CD4-positive, alpha-beta T cell (primary cell): ENCODE results near the gene BCL6B. TPM values are rescaled to one million over a fixed set of nuclear protein-coding genes. Genes with fewer than 3 reads are reported as not detected.

ENCODE experiments used
- ATAC-seq: fragments of 200-7000 bp; cut with Tn5 transposase; one replicate; pipeline ENCODE4 v1.10.0; 2022; ENCODE audit warnings: mild to moderate bottlenecking; ENCODE audit not compliant: poor library complexity
- CTCF ChIA-PET: fragments of 350-600 bp; sonication (Branson Sonifier 250); formaldehyde crosslinking; loops from one replicate; lab custom pipeline; 2021; ENCODE audit warnings: antibody characterized with exemption, inconsistent platforms; lab: Charles Lee
- POLR2A ChIA-PET: fragments of 350-600 bp; sonication (Branson Sonifier 250); formaldehyde crosslinking; loops from one replicate; lab custom pipeline; 2021; ENCODE audit warnings: antibody characterized with exemption, inconsistent platforms; lab: Charles Lee
- DNase-seq, 14 experiments: peaks; one replicate each; pipeline ENCODE4 v3.0.0-alpha.2; 2013 to 2020; ENCODE audit warnings: mixed read lengths in 2 of 14
- H3K27ac ChIP-seq, 2 donors: one replicate each; pipeline versions ENCODE4 v1.5.1 to v1.7.0; 2013; ENCODE audit warnings: low read length in 2 of 2, low read depth in 1 of 2, mild to moderate bottlenecking in 1 of 2
- H3K27me3 ChIP-seq, 2 experiments: 1 replicate in 1 of 2; 2 replicates in 1 of 2; pipeline versions ENCODE4 v1.6.1 to v1.7.0; 2013; ENCODE audit warnings: low read length in 2 of 2, control low read depth in 1 of 2, mild to moderate bottlenecking in 1 of 2, moderate library complexity in 1 of 2; ENCODE audit not compliant: insufficient read depth in 2 of 2, control insufficient read depth in 1 of 2
- H3K36me3 ChIP-seq: one replicate; pipeline ENCODE4 v1.6.1; 2013; ENCODE audit warnings: low read length, control low read depth; ENCODE audit not compliant: insufficient read depth
- H3K4me1 ChIP-seq: one replicate; pipeline ENCODE4 v1.6.1; 2013; ENCODE audit warnings: low read length, control low read depth; ENCODE audit not compliant: insufficient read depth
- H3K4me3 ChIP-seq: one replicate; pipeline ENCODE4 v1.5.1; 2013; ENCODE audit warnings: mild to moderate bottlenecking, low read length, moderate library complexity
- H3K9me3 ChIP-seq, 2 experiments: 1 replicate in 1 of 2; 2 replicates in 1 of 2; pipeline versions ENCODE4 v1.6.1 to v1.7.0; 2013; ENCODE audit warnings: low read length in 2 of 2, mild to moderate bottlenecking in 2 of 2, control low read depth in 1 of 2, moderate library complexity in 1 of 2; ENCODE audit not compliant: control insufficient read depth in 1 of 2, insufficient read depth in 1 of 2
- H3K27ac Mint-ChIP-seq: one replicate; pipeline ENCODE4 v1.8.0; 2020; ENCODE audit warnings: mixed read lengths
- H3K27me3 Mint-ChIP-seq: one replicate; pipeline ENCODE4 v1.8.0; 2021; ENCODE audit warnings: mixed read lengths
- H3K36me3 Mint-ChIP-seq: one replicate; pipeline ENCODE4 v1.8.0; 2021; ENCODE audit warnings: low read depth, mixed read lengths
- H3K4me1 Mint-ChIP-seq: one replicate; pipeline ENCODE4 v1.8.0; 2021; ENCODE audit warnings: low read depth, mixed read lengths
- H3K4me3 Mint-ChIP-seq: one replicate; pipeline ENCODE4 v1.8.0; 2020; ENCODE audit warnings: mild to moderate bottlenecking, mixed read lengths
- H3K9me3 Mint-ChIP-seq: one replicate; pipeline ENCODE4 v1.8.0; 2020; ENCODE audit warnings: mixed read lengths
- CTCF ChIP-seq: fragments of 200-600 bp; IDR thresholded peaks from one replicate; pipeline ENCODE4 v1.8.0; 2022; ENCODE audit warnings: antibody characterized with exemption, mild to moderate bottlenecking
- intact Hi-C, 2 experiments: fragments of 100-400 bp; cut with DNase I in 1 of 2; cut with micrococcal nuclease in 1 of 2; formaldehyde crosslinking; loops; one replicate each; pipeline versions ENCODE4 v1.15.1 to v1.9.0; 2023 to 2025; cut with DNase I, micrococcal nuclease
- total RNA-seq, 174 experiments: library from RNA in 2 of 174; stranded (reverse) in 2 of 174; gene quantifications; one replicate each; pipeline ENCODE4 v1.2.3 and lab custom pipeline; 2021 to 2026

The BCL6B gene
- total RNA-seq, 2 experiments from 2014 or later: not detected

DNA sequence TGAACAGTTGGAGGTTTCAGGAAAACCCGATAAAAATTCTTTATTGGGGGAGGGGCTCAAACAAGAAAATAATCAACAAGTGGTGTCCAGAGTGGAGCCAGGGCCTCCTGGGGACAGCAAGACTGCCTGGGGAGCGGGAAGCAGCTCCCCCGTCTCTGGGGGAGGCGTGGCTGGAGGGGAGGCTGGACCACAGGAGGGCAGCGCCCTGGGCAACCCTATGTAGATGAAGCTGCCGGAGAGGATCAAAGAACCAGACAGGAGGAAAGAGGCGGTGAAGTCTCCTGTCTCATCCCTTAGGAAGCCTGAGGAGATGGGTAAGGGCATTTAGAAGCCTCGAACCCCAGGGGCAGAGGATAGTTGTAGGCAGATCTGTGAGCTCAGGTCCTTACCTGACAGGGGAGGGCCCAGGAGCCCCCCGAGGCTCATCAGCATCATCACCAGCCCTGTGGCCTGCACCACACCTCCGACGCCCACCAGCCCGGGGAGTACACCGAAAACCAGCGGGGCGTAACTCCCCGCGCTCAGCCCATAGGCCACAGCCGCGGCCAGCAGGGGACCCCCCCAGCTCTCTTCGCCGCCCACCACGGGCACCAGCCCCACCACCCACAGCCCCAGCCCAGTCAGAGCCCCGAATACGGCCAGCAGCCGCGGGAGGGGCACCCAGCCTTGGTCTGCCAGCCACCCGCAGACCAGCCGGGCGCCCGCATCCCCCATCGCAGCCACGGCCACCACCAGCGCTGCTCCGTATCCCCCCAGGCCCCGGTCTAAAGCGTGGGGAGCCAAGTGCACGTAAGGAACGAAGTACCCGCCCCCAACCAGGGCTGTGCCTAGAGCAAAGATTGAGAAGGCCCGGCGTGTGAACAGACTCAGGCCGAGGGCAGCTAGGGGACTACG, 19.0 kb downstream of the BCL6B start:
- ChIA-PET CTCF (interaction anchor here (1.0 to 2.5 kb wide), 3 partner anchors 10 to 92 kb away, joined by 3 to 9 read pairs (median 7); no protein-coding TSS in a partner anchor), POLR2A (interaction anchor here (0.7 kb wide), 1 partner anchor 91 kb away, joined by 3 read pairs; no protein-coding TSS in a partner anchor)
- Histone ChIP-seq H3K27ac (peak overlapping the region; percentile 29 to 41), H3K27me3 (peaks cover 0 to 5% of the 10 kb centered on the region in 2 experiments), H3K4me3 (peak overlapping the region; percentile 60), H3K36me3 (no peaks in the 10 kb centered on the region), H3K9me3 (peaks cover 0 to 7% of the 10 kb centered on the region in 2 experiments), H3K4me1 (peaks cover 52% of the 10 kb centered on the region)
- DNase-seq (peak in 3 of 14 experiments; percentile 29 to 71 (median 45)), ATAC-seq (peak; percentile 24)
- peak overlapping the region; percentile 92 for H3K27ac Mint-ChIP-seq
- H3K4me1 Mint-ChIP-seq: peaks cover 53% of the 10 kb centered on the region
- H3K36me3 Mint-ChIP-seq: no peaks in the 10 kb centered on the region
- no peaks in the 10 kb centered on the region for H3K27me3 Mint-ChIP-seq
- peak overlapping the region; percentile 86 for H3K4me3 Mint-ChIP-seq
- intact Hi-C loops: loop anchor here (5.0 to 10.0 kb wide), 3 partner anchors 310 to 643 kb away; partner anchors contain the start of genes KCTD11 (in 1 of the 2), MPDU1 (in 1 of the 2), TP53 (in 1 of the 2) and WRAP53 (in 1 of the 2)
- no peak for TF ChIP-seq CTCF
- H3K9me3 Mint-ChIP-seq: no peaks in the 10 kb centered on the region

- Histone ChIP-seq H3K36me3 (no peaks in the 10 kb centered on the region), H3K4me1 (peaks cover 54% of the 10 kb centered on the region), H3K9me3 (peaks cover 0 to 7% of the 10 kb centered on the region in 2 experiments), H3K4me3 (peak overlapping the region; percentile 60), H3K27me3 (peaks cover 0 to 5% of the 10 kb centered on the region in 2 experiments), H3K27ac (peak overlapping the region; percentile 29 to 41)
- ChIA-PET CTCF (interaction anchor here (1.0 to 2.5 kb wide), 4 partner anchors 9 to 254 kb away, joined by 3 to 9 read pairs (median 5); no protein-coding TSS in a partner anchor), POLR2A (interaction anchor here (1.7 kb wide), 1 partner anchor 7 kb away, joined by 12 read pairs; the partner anchor contains the start of gene SLC16A13)
- Mint-ChIP-seq H3K4me3 (peak overlapping the region; percentile 86), H3K27ac (peak overlapping the region; percentile 92), H3K9me3 (no peaks in the 10 kb centered on the region), H3K27me3 (no peaks in the 10 kb centered on the region), H3K36me3 (no peaks in the 10 kb centered on the region), H3K4me1 (peaks cover 59% of the 10 kb centered on the region)
- DNase-seq: peak in 10 of 14 experiments; percentile 30 to 74 (median 46)
- intact Hi-C loops: loop anchor here (5.0 to 10.0 kb wide), 3 partner anchors 310 to 642 kb away; partner anchors contain the start of genes KCTD11 (in 1 of the 2), MPDU1 (in 1 of the 2), TP53 (in 1 of the 2) and WRAP53 (in 1 of the 2)
- TF ChIP-seq CTCF: no peak
- ATAC-seq: peak; percentile 43
Observed at GRCh38 chr17:7042501-7043181, 19.8 kb downstream of the BCL6B start.

DNA sequence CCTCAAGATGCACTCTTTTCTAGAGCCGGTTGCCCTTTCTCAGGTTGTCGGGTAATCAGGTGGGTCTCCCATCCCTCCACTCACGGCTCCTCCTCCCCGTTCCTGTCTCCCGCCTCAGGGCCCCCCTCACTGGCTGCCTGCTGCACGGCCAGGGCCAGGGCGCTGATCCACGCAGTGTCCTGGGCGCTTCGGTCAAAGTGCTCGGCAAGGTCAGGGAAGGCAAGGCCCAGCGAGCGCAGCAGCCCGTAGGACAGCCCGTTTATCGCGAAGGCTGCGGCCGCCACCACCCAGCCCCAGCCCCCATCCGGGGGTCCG, 20.3 kb downstream of the BCL6B start:
- no peaks in the 10 kb centered on the region for H3K9me3 Mint-ChIP-seq
- intact Hi-C loops: loop anchor here (5.0 to 10.0 kb wide), 3 partner anchors 309 to 642 kb away; partner anchors contain the start of genes KCTD11 (in 1 of the 2), MPDU1 (in 1 of the 2), TP53 (in 1 of the 2) and WRAP53 (in 1 of the 2)
- H3K27ac Mint-ChIP-seq: peak overlapping the region; percentile 92
- H3K36me3 ChIP-seq: no peaks in the 10 kb centered on the region
- H3K4me3 ChIP-seq: peak overlapping the region; percentile 60
- POLR2A ChIA-PET: interaction anchor here (1.7 kb wide), 1 partner anchor 8 kb away, joined by 12 read pairs; the partner anchor contains the start of gene SLC16A13
- ATAC-seq: no peak
- CTCF ChIA-PET: interaction anchor here (1.0 to 2.5 kb wide), 3 partner anchors 9 to 254 kb away, joined by 3 to 9 read pairs (median 7); no protein-coding TSS in a partner anchor
- H3K4me1 Mint-ChIP-seq: peaks cover 56% of the 10 kb centered on the region
- H3K9me3 ChIP-seq: peaks cover 0 to 7% of the 10 kb centered on the region in 2 experiments
- H3K27me3 Mint-ChIP-seq: no peaks in the 10 kb centered on the region
- no peak for DNase-seq
- H3K36me3 Mint-ChIP-seq: no peaks in the 10 kb centered on the region
- H3K4me3 Mint-ChIP-seq: peak overlapping the region; percentile 86
- peak overlapping the region in 1 of 2 donors; percentile 15 for H3K27ac ChIP-seq
- H3K4me1 ChIP-seq: peaks cover 55% of the 10 kb centered on the region
- TF ChIP-seq CTCF: no peak
- peaks cover 0 to 5% of the 10 kb centered on the region in 2 experiments for H3K27me3 ChIP-seq
